ENCODE data around the gene TENT4A.

- TF ChIP-seq CTCF (IDR thresholded peaks at IDR 0.05) (no peak), POLR2AphosphoS5 (IDR thresholded peaks at IDR 0.05; ENCODE audit: low read depth, low read length) (no peak), TCF7L2 (IDR thresholded peaks at IDR 0.05; ENCODE audit: low read depth, low read length) (no peak), REST (IDR thresholded peaks at IDR 0.05; ENCODE audit: insufficient read depth in 1 of 2, low read depth in 2 of 2, low read length in 1 of 2) (no peak)
Observed at GRCh38 chr5:6804766-6805501, 91.7 kb downstream of the TENT4A start.
